GM21515 (cell line): ENCODE results near the gene SPATA21.

Experiments used
- ATAC-seq: cut with Tn5 transposase; IDR thresholded peaks from one replicate; pipeline ENCODE4 v1.9.1; 2021; ENCODE audit not compliant: unreplicated experiment

SPATA21 gene

DNA sequence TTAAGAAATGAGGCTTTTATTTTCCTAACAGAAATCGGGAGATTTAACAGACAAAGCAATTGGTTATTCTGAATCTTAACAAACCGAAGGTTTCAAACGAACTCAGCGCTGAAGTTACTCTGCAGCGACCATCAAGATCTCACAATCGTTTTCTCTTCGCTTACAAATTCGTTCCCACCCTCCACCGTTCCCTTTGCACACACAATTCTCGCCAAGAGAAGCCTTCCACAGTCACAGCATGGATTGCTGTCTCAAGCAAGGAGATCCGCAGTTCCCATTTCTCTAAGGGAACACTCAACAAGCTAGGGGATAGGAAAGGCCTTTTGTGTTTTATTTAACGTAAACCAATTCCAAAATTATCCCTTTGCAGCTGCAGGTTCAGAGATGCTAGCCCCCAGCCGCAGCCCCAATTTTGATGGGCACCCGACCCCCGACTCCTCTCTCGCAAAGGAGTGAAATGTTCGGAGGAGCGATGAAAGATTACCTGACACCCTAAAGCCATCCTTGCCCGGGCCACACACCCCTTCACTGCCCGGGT, 85.7 kb downstream of the SPATA21 start:
- no peak for ATAC-seq

GRCh38 chr1:16349847-16350406, 87.3 kb downstream of the SPATA21 start:
- no peak for ATAC-seq
